Peyer's patch (tissue), 4 donors: ENCODE measurements around the gene CD80.

ENCODE experiments used
- POLR2A ChIP-seq, 2 donors: fragments of 450-650 bp; IDR thresholded peaks; one replicate each; pipeline ENCODE4 v1.5.1; 2017; ENCODE audit warnings: antibody characterized with exemption in 2 of 2, mild to moderate bottlenecking in 2 of 2, moderate library complexity in 2 of 2
- TF ChIP-seq, protein P1 (sequence below), 6 experiments: fragments of 450-650 bp in 4 of 6; fragments of 200-600 bp in 2 of 6; sonication (generic) in 1 of 6; IDR thresholded peaks; one replicate each; pipeline ENCODE4 v1.5.1; 2017 to 2019; ENCODE audit warnings: antibody characterized with exemption in 6 of 6, mild to moderate bottlenecking in 3 of 6, moderate library complexity in 1 of 6

DNA sequence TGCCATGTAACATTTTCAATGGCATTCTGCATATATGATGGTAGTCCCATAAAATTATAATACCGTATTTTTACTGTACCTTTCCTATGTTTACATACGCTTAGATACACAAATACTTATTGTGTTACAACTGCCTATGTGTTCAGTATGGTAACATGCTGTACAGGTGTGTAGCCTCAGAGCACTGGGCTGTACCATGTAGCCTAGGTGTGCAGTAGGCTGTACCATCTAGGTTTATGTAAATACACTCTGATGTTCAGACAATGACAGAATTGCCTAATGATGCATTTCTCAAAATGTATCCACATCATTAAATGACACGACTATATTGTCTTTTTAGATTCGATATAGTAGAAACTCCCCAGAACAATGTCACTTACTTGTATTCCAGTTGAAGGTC lies 22.7 kb downstream of the CD80 start:
- TF ChIP-seq, protein P1, sequence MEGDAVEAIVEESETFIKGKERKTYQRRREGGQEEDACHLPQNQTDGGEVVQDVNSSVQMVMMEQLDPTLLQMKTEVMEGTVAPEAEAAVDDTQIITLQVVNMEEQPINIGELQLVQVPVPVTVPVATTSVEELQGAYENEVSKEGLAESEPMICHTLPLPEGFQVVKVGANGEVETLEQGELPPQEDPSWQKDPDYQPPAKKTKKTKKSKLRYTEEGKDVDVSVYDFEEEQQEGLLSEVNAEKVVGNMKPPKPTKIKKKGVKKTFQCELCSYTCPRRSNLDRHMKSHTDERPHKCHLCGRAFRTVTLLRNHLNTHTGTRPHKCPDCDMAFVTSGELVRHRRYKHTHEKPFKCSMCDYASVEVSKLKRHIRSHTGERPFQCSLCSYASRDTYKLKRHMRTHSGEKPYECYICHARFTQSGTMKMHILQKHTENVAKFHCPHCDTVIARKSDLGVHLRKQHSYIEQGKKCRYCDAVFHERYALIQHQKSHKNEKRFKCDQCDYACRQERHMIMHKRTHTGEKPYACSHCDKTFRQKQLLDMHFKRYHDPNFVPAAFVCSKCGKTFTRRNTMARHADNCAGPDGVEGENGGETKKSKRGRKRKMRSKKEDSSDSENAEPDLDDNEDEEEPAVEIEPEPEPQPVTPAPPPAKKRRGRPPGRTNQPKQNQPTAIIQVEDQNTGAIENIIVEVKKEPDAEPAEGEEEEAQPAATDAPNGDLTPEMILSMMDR (IDR thresholded peaks at IDR 0.05), result no peak
- no peak for TF ChIP-seq POLR2A (IDR thresholded peaks at IDR 0.05)
